GM12878 (cell line): ENCODE data around the gene CCDC169.

Experiments used
- ATF3 ChIP-seq: IDR thresholded peaks from 2 replicates; pipeline ENCODE4 v1.6.1; 2011; ENCODE audit warnings: low read depth, mild to moderate bottlenecking, low read length, moderate library complexity, borderline replicate concordance; ENCODE audit errors: extremely low read depth
- CREM ChIP-seq: IDR thresholded peaks from 2 replicates; pipeline ENCODE4 v1.6.1; 2014; ENCODE audit warnings: antibody characterized with exemption, low read depth
- CTCF ChIP-seq, 3 experiments: IDR thresholded peaks in 2 of 3; conservative IDR thresholded peaks in 1 of 3; 2 replicates each; pipeline ENCODE4 v1.5.1; 2011; ENCODE audit warnings: low read depth in 3 of 3, low read length in 3 of 3, mild to moderate bottlenecking in 3 of 3, control low read depth in 2 of 3, moderate library complexity in 2 of 3, inconsistent platforms in 1 of 3, mixed read lengths in 1 of 3; ENCODE audit not compliant: control insufficient read depth in 2 of 3, insufficient read depth in 1 of 3; ENCODE audit errors: extremely low read depth in 1 of 3
- GABPA ChIP-seq: IDR thresholded peaks from 2 replicates; pipeline ENCODE4 v1.6.1; 2014; ENCODE audit warnings: antibody characterized with exemption, low read depth, mild to moderate bottlenecking, inconsistent platforms
- MYB ChIP-seq: fragments of 150-350 bp; IDR thresholded peaks from 2 replicates; pipeline ENCODE4 v1.6.1; 2014; ENCODE audit warnings: mild to moderate bottlenecking, low read depth, low read length, borderline replicate concordance
- POLR2A ChIP-seq: IDR thresholded peaks from 2 replicates; pipeline ENCODE4 v1.6.1; 2011; ENCODE audit warnings: low read depth, mild to moderate bottlenecking, low read length
- POLR2AphosphoS5 ChIP-seq: IDR thresholded peaks from 2 replicates; pipeline ENCODE4 v1.6.1; 2011; ENCODE audit warnings: mild to moderate bottlenecking, low read length, inconsistent platforms
- REST ChIP-seq: IDR thresholded peaks from 2 replicates; pipeline ENCODE4 v1.6.1; 2012; ENCODE audit warnings: mild to moderate bottlenecking, low read depth, low read length
- SMC3 ChIP-seq: IDR thresholded peaks from 2 replicates; pipeline ENCODE4 v1.6.1; 2011; ENCODE audit warnings: low read length, improper control_type of control experiment, borderline replicate concordance
- STAT1 ChIP-seq: fragments of 450-650 bp; conservative IDR thresholded peaks from 2 replicates; pipeline ENCODE4 v1.6.1; 2014; ENCODE audit warnings: antibody characterized with exemption, mild to moderate bottlenecking
- TAF1 ChIP-seq: IDR thresholded peaks from 2 replicates; pipeline ENCODE4 v1.6.1; 2011; ENCODE audit warnings: mild to moderate bottlenecking, low read depth, low read length, borderline replicate concordance
- TBL1XR1 ChIP-seq: IDR thresholded peaks from 2 replicates; pipeline ENCODE4 v1.6.1; 2012; ENCODE audit warnings: low read depth, low read length, improper control_type of control experiment

GRCh38 chr13:36329361-36329760, 31.7 kb upstream of the CCDC169 start:
- TF ChIP-seq POLR2AphosphoS5 (no peak), CTCF (IDR thresholded peaks at IDR 0.05 in 2 of 3, conservative IDR thresholded peaks at IDR 0.05 in 1 of 3; ENCODE audit: control insufficient read depth in 2 of 3, extremely low read depth in 1 of 3, insufficient read depth in 1 of 3, low read depth in 3 of 3, low read length in 3 of 3) (no peak), GABPA (no peak), CREM (no peak), TBL1XR1 (no peak), REST (no peak), SMC3 (no peak), MYB (no peak), STAT1 (no peak), TAF1 (no peak), POLR2A (no peak), ATF3 (no peak)
